Heart left ventricle (tissue), 16 donors: ENCODE results near the gene KNDC1. TPM values are rescaled to one million over a fixed set of nuclear protein-coding genes. Genes with fewer than 3 reads are reported as not detected.
"Not testable (repeated sequence)": the region's sequence is repeated elsewhere in the genome, so short reads cannot be mapped to it uniquely, and the experiment has no call there.

Source experiments
- ATAC-seq, 4 donors: fragments of 200-7000 bp; cut with Tn5 transposase; one replicate each; pipeline ENCODE4 v1.9.1; 2020 to 2022; ENCODE audit warnings: moderate library complexity in 4 of 4, mild to moderate bottlenecking in 3 of 4, moderate number of reproducible peaks in 1 of 4
- DNase-seq, 5 donors: peaks; one replicate each; pipeline ENCODE4 v3.0.0-alpha.2; 2020
- H3K27ac ChIP-seq, 12 donors: fragments of 200-600 bp; sonication (generic) in 4 of 12; one replicate each; pipeline versions ENCODE4 v1.5.0 to v1.8.0; 2016 to 2022; ENCODE audit warnings: mild to moderate bottlenecking in 2 of 12
- H3K27me3 ChIP-seq, 9 donors: fragments of 200-600 bp; sonication (generic) in 2 of 9; one replicate each; pipeline versions ENCODE4 v1.5.1 to v1.8.0; 2016 to 2022; ENCODE audit warnings: mild to moderate bottlenecking in 3 of 9
- H3K36me3 ChIP-seq, 9 donors: fragments of 200-600 bp; sonication (generic) in 2 of 9; one replicate each; pipeline versions ENCODE4 v1.5.0 to v1.8.0; 2018 to 2022; ENCODE audit warnings: mild to moderate bottlenecking in 2 of 9
- H3K4me1 ChIP-seq, 12 donors: fragments of 200-600 bp; sonication (generic) in 4 of 12; one replicate each; pipeline versions ENCODE4 v1.5.0 to v1.8.0; 2016 to 2022; ENCODE audit warnings: mild to moderate bottlenecking in 3 of 12
- H3K4me3 ChIP-seq, 12 donors: fragments of 200-600 bp; sonication (generic) in 4 of 12; one replicate each; pipeline versions ENCODE4 v1.5.0 to v1.8.0; 2017 to 2022; ENCODE audit warnings: mild to moderate bottlenecking in 9 of 12, moderate library complexity in 4 of 12
- H3K9me3 ChIP-seq, 12 donors: fragments of 200-600 bp; sonication (generic) in 4 of 12; one replicate each; pipeline versions ENCODE4 v1.5.0 to v1.8.0; 2016 to 2022; ENCODE audit warnings: mild to moderate bottlenecking in 1 of 12
- POLR2A ChIP-seq, 2 donors: fragments of 450-650 bp; IDR thresholded peaks; one replicate each; pipeline ENCODE4 v1.6.1; 2017; ENCODE audit warnings: antibody characterized with exemption in 2 of 2, mild to moderate bottlenecking in 2 of 2, moderate library complexity in 2 of 2
- WGBS, 4 donors: extraction: QIAGEN DNeasy Blood & Tissue Kit in 2 of 4; methylation state at CpG; one replicate each; pipeline versions ENCODE4 v1.1.5 to v1.1.7; 2013 to 2018; 5-methylcytosine and 5-hydroxymethylcytosine counted together
- intact Hi-C, 10 donors: fragments of 100-400 bp; cut with DNase I; formaldehyde crosslinking; loops; one replicate each; pipeline versions ENCODE4 v1.11.1 to v1.14.2; 2022
- polyA plus RNA-seq, 2 donors: library from polyadenylated mRNA; stranded (reverse); fragments of 200-250 nt; gene quantifications; one replicate each; pipeline ENCODE4 v1.2.3, GENCODE V29; 2013
- total RNA-seq, 9 donors: library from RNA; depleted of rRNA in 2 of 9; stranded (reverse); fragments of >200 nt in 2 of 9; fragmentation: NEBNext Ultra II Directional in 3 of 9; extraction: Animal tissue kit (Norgen Biotek cat#: 25700) in 3 of 9; gene quantifications; one replicate each; pipeline versions ENCODE4 v1.1.0 to v1.2.4, GENCODE V29; 2016 to 2023
- TF ChIP-seq, protein P1 (sequence below), 12 donors: fragments of 200-600 bp; sonication (generic) in 4 of 12; IDR thresholded peaks; one replicate each; pipeline versions ENCODE4 v1.5.0 to v1.8.0; 2018 to 2022; ENCODE audit warnings: antibody characterized with exemption in 12 of 12, mild to moderate bottlenecking in 5 of 12
- donor health status: ischemic (EF 13 %, LVEDD 7.1; RV severe dilation, severe dysfunction).
- donor health status: healthy with polysubstance abuse.
- donor health status: DM: no; HTN: yes; CAD: no.
- donor health status: DM: no; HTN: no; CAD: no.
- donor health status: ischemic (EF 25% LVEDD 6.9; RV normal size, moderate dysfunction).
- donor health status: ischemic (EF 25% LVEDD 5.7; RV mildly dilated, moderate dysfunction).
- donor health status: healthy.
- donor health status: DM: yes; HTN: yes; CAD: no.
- donor health status: ischemic (EF 35%, LVEDD 5.7; RV mildly dilated, moderate dysfunction).
- donor health status: nonischemic (EF 11% LVEDD 7.7; RV severe dilation, severe dysfunction).
- donor health status: DM: yes; HTN: yes; CAD: no.
- donor health status: PGD.
- donor health status: ischemic (EF 29% LVEDD 5.4; RV normal size, mild dysfunction).
- donor health status: nonischemic (EF 23%, LVEDD 6.1; RV moderate dilation, normal function).

Gene KNDC1
- total and polyA plus RNA-seq, 11 donors, result 0.04 to 2.9 (median 0.10) TPM; not detected in 3

DNA sequence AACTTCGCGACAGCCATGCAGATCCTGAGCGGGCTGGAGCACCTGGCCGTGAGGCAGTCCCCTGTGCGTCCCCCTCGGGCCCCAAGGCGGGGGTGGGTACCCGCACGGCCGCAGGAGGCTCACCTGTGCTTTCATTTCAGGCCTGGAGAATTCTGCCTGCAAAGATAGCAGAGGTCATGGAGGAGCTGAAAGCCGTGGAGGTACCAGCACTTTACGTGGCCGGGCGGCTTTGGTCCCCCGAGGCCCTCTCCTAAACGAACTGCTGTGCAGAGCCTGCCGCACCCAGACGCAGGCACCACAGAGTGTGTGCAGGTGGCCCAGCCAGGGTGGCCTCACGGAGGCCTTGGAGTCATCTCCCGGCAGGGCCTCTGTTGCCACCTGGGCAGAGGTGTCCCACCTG, 58.9 kb downstream of the KNDC1 start:
- Histone ChIP-seq H3K36me3 (no peaks in the 10 kb centered on the region), H3K27me3 (peaks cover 0 to 33% (median 15%) of the 10 kb centered on the region in 9 donors), H3K27ac (no peak overlapping the region), H3K4me3 (no peak overlapping the region), H3K4me1 (no peaks in the 10 kb centered on the region), H3K9me3 (peaks cover 0 to 4% (median 0%) of the 10 kb centered on the region in 12 donors)
- ATAC-seq (no peak), DNase-seq (no peak)
- 79 to 84% (median 84%) methylated on average over 11 to 20 of the region's 20 CpGs for WGBS, 4 donors
- intact Hi-C loops, result no loop called here
- TF ChIP-seq, protein P1, sequence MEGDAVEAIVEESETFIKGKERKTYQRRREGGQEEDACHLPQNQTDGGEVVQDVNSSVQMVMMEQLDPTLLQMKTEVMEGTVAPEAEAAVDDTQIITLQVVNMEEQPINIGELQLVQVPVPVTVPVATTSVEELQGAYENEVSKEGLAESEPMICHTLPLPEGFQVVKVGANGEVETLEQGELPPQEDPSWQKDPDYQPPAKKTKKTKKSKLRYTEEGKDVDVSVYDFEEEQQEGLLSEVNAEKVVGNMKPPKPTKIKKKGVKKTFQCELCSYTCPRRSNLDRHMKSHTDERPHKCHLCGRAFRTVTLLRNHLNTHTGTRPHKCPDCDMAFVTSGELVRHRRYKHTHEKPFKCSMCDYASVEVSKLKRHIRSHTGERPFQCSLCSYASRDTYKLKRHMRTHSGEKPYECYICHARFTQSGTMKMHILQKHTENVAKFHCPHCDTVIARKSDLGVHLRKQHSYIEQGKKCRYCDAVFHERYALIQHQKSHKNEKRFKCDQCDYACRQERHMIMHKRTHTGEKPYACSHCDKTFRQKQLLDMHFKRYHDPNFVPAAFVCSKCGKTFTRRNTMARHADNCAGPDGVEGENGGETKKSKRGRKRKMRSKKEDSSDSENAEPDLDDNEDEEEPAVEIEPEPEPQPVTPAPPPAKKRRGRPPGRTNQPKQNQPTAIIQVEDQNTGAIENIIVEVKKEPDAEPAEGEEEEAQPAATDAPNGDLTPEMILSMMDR (IDR thresholded peaks at IDR 0.05), result no peak
- TF ChIP-seq POLR2A (IDR thresholded peaks at IDR 0.05), result no peak

DNA sequence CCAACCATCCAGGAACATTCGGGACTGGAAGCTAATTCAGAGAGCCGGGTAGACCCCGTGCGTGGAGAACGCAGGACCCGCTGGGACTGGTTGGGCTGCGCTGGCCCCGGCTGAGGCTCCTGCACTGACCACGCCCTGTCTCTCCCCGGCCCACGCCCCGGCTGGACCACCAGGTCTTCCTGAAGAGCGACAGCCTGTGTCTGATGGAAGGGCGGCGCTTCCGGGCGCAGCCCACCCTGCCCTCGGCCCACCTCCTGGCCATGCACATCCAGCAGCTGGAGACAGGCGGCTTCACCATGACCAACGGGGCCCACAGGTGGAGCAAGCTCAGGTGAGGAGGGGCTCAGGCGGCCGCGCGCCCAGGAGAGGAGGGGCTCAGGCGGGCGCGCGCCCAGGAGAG, 59.8 kb downstream of the KNDC1 start:
- intact Hi-C loops, result no loop called here
- no peak for ATAC-seq

DNA sequence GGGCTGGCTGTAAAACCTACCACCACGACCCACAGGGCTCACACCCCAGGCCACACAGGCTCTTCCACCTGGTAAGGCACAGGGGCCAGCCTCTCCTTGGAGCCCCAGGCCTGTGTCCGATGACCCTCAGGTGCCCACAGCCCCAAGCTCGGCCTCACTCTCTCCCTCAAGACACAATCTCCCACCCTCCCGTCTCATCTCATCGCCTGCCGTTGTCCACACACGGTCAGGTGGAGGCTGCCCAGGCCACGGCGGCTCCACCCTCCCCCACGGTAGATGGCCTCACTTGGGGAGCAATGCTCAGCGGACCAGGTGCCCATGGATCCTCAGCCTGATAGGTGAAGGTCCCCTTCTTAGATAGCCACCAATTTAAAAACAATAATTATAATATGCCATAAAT, 61.3 kb downstream of the KNDC1 start:
- H3K9me3 ChIP-seq, result peaks cover 0 to 4% (median 0%) of the 10 kb centered on the region in 12 donors
- no peak overlapping the region for H3K4me3 ChIP-seq
- H3K4me1 ChIP-seq, result peaks cover 0 to 3% (median 0%) of the 10 kb centered on the region in 12 donors
- WGBS, 4 donors, result 80 to 88% (median 85%) methylated on average over 10 to 11 of the region's 11 CpGs
- no peak for ATAC-seq
- intact Hi-C loops, result no loop called here
- H3K27ac ChIP-seq, result no peak overlapping the region
- no peaks in the 10 kb centered on the region for H3K36me3 ChIP-seq
- no peak for DNase-seq
- H3K27me3 ChIP-seq, result peaks cover 7 to 49% (median 31%) of the 10 kb centered on the region in 9 donors
- TF ChIP-seq, protein P1 (IDR thresholded peaks at IDR 0.05), result no peak
- TF ChIP-seq POLR2A (IDR thresholded peaks at IDR 0.05), result no peak

More for the DNA sequence above, 59.8 kb downstream of the KNDC1 start:
- Histone ChIP-seq H3K27me3 (peaks cover 1 to 39% (median 21%) of the 10 kb centered on the region in 9 donors), H3K4me3 (no peak overlapping the region), H3K27ac (no peak overlapping the region), H3K9me3 (peaks cover 0 to 4% (median 0%) of the 10 kb centered on the region in 12 donors), H3K4me1 (peaks cover 0 to 2% (median 0%) of the 10 kb centered on the region in 12 donors), H3K36me3 (no peaks in the 10 kb centered on the region)
- TF ChIP-seq POLR2A (IDR thresholded peaks at IDR 0.05), result no peak
- TF ChIP-seq, protein P1 (IDR thresholded peaks at IDR 0.05), result no peak
- DNase-seq, result no peak
- 12 to 16% (median 16%) methylated on average over 11 to 28 of the region's 28 CpGs; no CpG with 5 or more reads in 1 of the 4 donors for WGBS, 4 donors

DNA sequence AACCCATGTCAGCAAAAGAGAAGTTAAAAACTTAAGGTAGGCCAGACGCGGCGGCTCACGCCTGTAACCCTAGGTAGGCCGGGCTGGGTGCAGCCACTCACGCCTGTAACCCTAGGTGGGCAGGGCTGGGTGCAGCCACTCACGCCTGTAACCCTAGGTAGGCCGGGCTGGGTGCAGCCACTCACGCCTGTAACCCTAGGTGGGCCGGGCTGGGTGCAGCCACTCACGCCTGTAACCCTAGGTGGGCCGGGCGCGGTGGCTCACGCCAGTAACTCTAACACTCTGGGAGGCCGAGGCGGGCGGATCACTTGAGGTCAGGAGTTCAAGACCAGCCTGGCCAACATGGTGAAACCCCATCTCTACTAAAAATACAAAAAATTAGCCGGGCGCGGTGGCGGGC, 61.7 kb downstream of the KNDC1 start:
- H3K9me3 ChIP-seq, intact Hi-C loops, ATAC-seq, H3K4me1 ChIP-seq, DNase-seq, H3K36me3 ChIP-seq, H3K4me3 ChIP-seq, H3K27ac ChIP-seq: not testable (repeated sequence)
- 87 to 93% (median 90%) methylated on average over 17 to 22 of the region's 22 CpGs for WGBS, 4 donors
- peaks cover 9 to 53% (median 35%) of the 10 kb centered on the region in 9 donors for H3K27me3 ChIP-seq

DNA sequence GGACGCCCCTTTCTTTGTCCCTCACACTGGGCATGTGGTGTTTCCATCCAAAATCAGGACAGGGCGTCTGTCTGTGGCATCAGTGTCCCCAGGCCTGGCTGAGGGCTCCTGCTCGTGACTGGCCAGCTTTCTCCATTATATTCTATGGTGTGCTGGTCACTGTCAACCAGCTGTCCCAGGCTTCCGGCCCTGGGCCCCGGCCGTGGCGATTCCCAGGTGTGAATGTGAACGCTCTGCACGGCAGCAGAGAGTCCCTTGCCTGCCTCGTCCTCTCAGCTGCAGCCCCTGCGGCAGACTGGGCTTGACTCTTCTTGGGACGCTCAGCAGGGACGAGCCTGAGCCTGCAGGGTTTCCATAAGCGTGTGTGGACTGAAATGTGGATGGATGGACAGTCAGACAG, 64.1 kb downstream of the KNDC1 start:
- TF ChIP-seq, protein P1 (IDR thresholded peaks at IDR 0.05), result no peak
- no peak for TF ChIP-seq POLR2A (IDR thresholded peaks at IDR 0.05)
- DNase-seq (no peak), ATAC-seq (no peak)
- WGBS, 4 donors, result 38 to 59% (median 42%) methylated on average over 10 to 14 of the region's 14 CpGs
- Histone ChIP-seq H3K9me3 (no peaks in the 10 kb centered on the region), H3K27me3 (peaks cover 20 to 71% (median 50%) of the 10 kb centered on the region in 9 donors), H3K4me1 (peaks cover 0 to 3% (median 0%) of the 10 kb centered on the region in 12 donors), H3K27ac (no peak overlapping the region), H3K36me3 (no peaks in the 10 kb centered on the region), H3K4me3 (no peak overlapping the region)
- intact Hi-C loops, result no loop called here
